ENCODE data around the gene SPINDOC.
"Not testable (repeated sequence)": the region's sequence is repeated elsewhere in the genome, so short reads cannot be mapped to it uniquely, and the experiment has no call there.

The SPINDOC gene

GRCh38 chr11:63791495-63792167, 21.6 kb upstream of the SPINDOC start:
- DNase-seq: no peak

GRCh38 chr11:63793161-63793560, 20.1 kb upstream of the SPINDOC start:
- DNase-seq: no peak

DNA sequence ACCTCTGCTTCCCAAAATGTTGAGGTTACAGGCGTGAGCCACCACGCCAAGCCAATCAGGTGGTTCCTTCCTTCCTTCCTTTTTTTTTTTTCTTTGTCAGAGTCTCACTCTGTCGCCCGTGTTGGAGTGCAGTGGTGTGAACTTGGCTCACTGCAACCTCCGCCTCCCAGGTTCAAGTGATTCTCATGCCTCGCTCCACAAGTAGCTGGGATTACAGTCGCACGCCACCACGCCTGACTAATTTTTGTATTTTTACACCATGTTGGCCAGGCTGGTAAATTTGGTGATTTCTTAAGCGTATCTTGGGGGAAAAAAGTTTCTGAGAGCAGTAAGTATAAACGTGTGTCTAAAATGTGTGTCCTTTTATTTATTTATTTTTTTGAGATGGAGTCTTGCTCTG, 18.2 kb upstream of the SPINDOC start:
- DNase-seq: no peak

DNA sequence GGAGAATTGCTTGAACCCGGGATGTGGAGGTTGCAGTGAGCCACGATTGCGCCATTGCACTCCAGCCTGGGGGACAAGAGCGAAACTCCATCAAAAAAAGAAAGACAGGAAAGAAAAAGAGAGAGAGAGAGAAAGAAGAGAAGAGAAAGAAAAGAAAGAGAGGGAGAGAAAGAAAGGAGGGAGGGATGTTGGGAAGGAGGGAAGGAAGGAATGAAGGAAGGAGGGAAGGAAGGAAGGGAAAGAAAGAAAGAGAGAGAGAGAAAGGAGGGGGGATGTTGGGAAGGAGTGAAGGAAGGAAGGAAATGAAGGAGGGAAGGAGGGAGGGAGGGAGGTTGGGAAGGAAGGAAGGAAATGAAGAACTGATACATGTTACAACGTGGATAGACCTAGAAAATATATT, 12.3 kb upstream of the SPINDOC start:
- DNase-seq: no peak

GRCh38 chr11:63802637-63803414, 10.4 kb upstream of the SPINDOC start:
- DNase-seq: no peak

DNA sequence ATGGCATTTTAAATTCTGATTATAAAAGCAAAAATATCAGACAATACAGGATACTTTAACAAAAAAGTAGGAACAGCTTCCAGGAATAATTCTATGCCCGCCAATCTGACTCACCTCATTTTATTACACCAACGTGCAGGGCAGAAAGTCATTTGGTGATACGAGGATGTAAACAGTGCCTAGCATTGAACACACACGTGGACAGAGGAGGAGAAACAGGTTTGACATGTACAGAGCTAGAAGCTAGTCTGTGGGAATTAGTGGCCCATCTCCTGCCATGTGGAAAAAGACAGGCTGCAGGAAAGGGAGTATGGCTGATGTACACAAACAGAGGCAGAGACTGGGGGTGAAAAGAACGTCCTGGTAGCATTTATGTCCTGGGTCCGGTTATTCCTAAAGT, 9.0 kb upstream of the SPINDOC start:
- DNase-seq: no peak

GRCh38 chr11:63805844-63806415, 7.3 kb upstream of the SPINDOC start:
- DNase-seq: no peak

GRCh38 chr11:63810383-63810782, 2.9 kb upstream of the SPINDOC start:
- not testable (repeated sequence) for DNase-seq

DNA sequence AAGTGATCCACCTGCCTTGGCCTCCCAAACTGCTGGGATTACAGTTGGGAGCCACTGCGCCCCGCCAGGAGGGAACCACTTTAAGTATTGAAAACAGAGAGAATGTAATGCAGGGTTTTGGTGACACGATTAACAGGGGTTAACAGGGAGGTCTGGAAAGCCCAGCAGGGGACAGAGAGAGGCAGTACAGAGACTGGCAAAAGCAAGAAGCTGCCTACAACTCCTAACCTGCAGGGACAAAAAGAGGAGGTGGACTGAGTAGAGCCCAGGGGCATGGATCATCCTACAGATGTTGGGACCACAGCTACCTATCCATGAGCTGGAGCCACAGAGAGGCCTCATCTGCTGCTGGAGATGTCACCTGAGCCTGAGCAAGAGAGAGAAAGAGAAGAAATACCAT, 1.7 kb upstream of the SPINDOC start:
- no peak for DNase-seq

DNA sequence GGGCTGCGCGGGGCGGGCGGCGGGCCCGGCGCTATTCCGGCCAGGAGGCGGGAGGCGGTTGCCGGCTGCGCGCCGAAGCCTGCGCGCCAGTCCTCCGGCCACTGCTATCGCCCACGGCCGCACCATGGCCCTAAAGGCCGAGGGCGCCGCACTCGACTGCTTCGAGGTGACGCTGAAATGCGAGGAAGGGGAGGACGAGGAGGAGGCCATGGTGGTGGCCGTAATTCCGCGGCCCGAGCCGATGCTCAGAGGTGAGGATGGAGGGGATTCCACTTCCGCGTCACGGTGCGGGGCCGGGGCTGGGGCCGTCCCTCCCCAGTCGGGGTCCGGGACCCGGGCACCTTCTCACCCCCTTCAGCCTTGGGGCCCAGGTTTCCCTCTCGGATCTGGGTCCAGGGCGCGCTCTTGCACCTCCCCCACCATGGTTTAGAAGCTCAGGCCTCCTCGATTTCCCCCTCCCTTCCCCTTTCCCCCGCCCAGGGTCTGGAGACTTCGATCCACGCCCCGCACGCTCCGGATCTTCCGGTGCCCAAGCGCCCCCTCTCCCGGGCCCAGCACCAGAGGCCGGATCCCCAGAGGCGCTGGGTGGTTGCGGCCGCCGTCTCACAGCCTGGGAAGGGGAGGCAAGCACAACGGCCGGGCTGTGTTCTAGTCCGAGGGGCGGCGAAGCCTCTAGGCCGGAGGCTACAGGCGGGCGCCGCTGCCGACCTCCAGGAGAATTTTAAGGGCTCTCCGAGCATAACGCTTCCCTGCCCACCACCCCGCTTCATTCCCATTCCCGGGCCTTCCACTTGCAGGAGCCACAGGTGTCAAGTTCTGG, 517 bp downstream of the SPINDOC start:
- peak; percentile 31 for DNase-seq

GRCh38 chr11:63814383-63814736, 1.1 kb downstream of the SPINDOC start:
- no peak for DNase-seq

DNA sequence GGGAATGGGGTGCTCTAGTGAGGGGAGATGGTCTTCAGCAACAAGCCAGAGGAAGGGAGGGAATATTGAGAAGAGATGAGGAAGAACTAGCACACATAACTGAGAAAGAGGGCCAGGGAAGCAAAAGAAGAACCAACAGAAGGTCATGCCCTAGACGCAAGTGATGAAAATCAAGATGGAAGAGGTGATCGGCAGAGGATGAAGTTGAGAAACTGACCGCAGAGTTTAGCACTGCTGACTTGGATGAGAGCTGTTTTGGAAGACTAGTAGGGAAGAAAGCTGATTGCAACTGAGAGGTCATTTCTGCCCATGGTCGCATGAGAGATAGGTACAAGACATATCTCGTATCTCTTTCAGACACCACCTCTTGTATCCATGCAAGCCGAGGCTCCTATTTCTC, 2.9 kb downstream of the SPINDOC start:
- DNase-seq: no peak

GRCh38 chr11:63816732-63817131, 3.5 kb downstream of the SPINDOC start:
- DNase-seq: no peak

- DNase-seq: no peak
Observed at GRCh38 chr11:63817758-63818498, 4.7 kb downstream of the SPINDOC start.

DNA sequence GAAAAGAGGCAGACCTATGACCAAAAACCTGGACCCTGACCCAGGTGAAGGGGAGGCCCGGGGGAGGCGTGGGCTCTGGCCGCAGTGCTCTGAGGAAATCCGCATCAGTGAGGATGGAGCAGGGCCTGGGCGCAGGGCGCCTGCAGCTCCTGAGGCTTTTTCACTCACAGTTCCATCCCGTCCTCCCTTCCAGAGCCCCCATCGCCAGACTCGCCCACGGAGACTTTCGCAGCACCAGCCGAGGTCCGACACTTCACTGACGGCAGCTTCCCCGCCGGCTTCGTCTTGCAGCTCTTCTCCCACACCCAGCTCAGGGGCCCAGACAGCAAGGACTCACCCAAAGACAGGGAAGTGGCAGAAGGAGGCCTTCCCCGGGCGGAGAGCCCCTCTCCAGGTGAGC, 5.4 kb downstream of the SPINDOC start:
- no peak for DNase-seq

DNA sequence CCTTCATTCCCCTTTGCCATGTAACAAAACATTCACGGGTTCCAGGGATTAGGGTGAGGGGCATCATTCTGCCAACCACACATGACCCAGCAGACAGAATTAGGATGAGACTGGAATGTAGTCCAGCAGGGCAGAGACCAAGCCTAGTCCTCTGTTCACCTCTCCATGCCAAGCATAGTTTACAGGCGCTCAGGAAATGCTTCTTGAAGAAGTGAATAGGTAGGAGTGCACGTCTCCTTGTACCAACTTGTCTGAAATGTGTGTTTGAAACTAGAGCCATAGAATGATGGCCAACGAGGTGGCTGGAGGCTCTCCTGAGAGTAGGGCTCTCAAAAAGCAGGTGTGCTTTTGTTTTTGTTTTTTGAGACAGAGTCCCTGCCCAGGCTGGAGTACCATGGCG, 8.2 kb downstream of the SPINDOC start:
- DNase-seq: no peak

DNA sequence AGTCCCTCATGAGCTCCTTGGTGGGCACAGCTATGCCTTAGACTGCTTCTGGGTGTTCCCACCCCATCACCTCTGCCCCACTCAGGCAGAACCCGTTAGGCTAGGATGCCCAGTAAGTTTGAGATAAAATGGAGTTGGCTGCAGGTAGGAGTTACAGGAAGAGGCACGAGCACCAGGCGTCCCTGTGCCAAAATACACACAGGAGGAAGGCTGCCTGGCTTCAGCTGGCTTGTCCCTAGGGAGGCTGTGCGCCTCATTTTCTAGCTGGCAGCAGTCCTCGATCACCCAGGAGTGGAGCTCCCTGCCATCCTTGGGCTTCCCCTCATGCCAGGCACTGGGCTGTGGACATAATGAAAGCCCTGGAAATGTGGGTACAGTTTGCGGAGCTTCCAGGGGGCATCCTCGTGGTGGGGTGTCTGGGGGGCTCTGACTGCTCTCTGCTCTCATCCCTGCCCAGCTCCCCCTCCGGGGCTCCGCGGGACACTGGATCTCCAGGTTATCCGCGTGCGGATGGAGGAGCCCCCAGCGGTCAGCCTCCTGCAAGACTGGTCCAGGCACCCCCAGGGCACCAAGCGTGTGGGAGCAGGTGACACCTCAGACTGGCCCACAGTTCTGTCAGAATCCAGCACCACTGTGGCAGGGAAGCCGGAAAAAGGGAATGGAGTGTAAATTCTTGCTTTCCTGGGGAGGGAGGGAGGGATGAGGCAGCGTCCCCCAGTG, 13.4 kb downstream of the SPINDOC start:
- no peak for DNase-seq

GRCh38 chr11:63829823-63830489, 16.7 kb downstream of the SPINDOC start:
- no peak for DNase-seq

GRCh38 chr11:63831326-63831725, 18.1 kb downstream of the SPINDOC start:
- no peak for DNase-seq

GRCh38 chr11:63832336-63832735, 19.1 kb downstream of the SPINDOC start:
- DNase-seq: no peak

GRCh38 chr11:63833048-63833447, 19.8 kb downstream of the SPINDOC start:
- no peak for DNase-seq

All from NCI-H2171 (cell line).